T-helper 22 cell (primary cell): Measurements from ENCODE around the gene CDRT15.
"Not testable (repeated sequence)": the region's sequence is repeated elsewhere in the genome, so short reads cannot be mapped to it uniquely, and the experiment has no call there.

ENCODE experiments used
- DNase-seq: peaks from one replicate; pipeline ENCODE4 v3.0.0-alpha.2; 2020; ENCODE audit warnings: low read depth

CDRT15 gene

GRCh38 chr17:14206891-14207290, 29.8 kb downstream of the CDRT15 start:
- DNase-seq: no peak

GRCh38 chr17:14205992-14206461, 30.6 kb downstream of the CDRT15 start:
- DNase-seq: peak; percentile 69

- no peak for DNase-seq
Observed at GRCh38 chr17:14205380-14205779, 31.3 kb downstream of the CDRT15 start.

GRCh38 chr17:14204546-14204945, 32.1 kb downstream of the CDRT15 start:
- no peak for DNase-seq

- DNase-seq: no peak
Observed at GRCh38 chr17:14204084-14204483, 32.6 kb downstream of the CDRT15 start.

GRCh38 chr17:14203388-14203787, 33.3 kb downstream of the CDRT15 start:
- no peak for DNase-seq

GRCh38 chr17:14202388-14203166, 34.1 kb downstream of the CDRT15 start:
- DNase-seq: no peak

GRCh38 chr17:14201988-14202380, 34.7 kb downstream of the CDRT15 start:
- no peak for DNase-seq

GRCh38 chr17:14201021-14201987, 35.4 kb downstream of the CDRT15 start:
- peak; percentile 61 for DNase-seq

GRCh38 chr17:14200354-14200753, 36.3 kb downstream of the CDRT15 start:
- DNase-seq: no peak

GRCh38 chr17:14199601-14200000, 37.1 kb downstream of the CDRT15 start:
- no peak for DNase-seq

GRCh38 chr17:14198575-14198974, 38.1 kb downstream of the CDRT15 start:
- no peak for DNase-seq

- no peak for DNase-seq
Observed at GRCh38 chr17:14198013-14198412, 38.6 kb downstream of the CDRT15 start.

GRCh38 chr17:14197586-14197985, 39.1 kb downstream of the CDRT15 start:
- DNase-seq: peak; percentile 27

GRCh38 chr17:14197057-14197456, 39.6 kb downstream of the CDRT15 start:
- no peak for DNase-seq

- DNase-seq: no peak
Observed at GRCh38 chr17:14196377-14196997, 40.2 kb downstream of the CDRT15 start.

GRCh38 chr17:14192636-14193344, 43.9 kb downstream of the CDRT15 start:
- not testable (repeated sequence) for DNase-seq

GRCh38 chr17:14192039-14192438, 44.6 kb downstream of the CDRT15 start:
- DNase-seq: not testable (repeated sequence)

- not testable (repeated sequence) for DNase-seq
Observed at GRCh38 chr17:14191469-14191868, 45.2 kb downstream of the CDRT15 start.

- not testable (repeated sequence) for DNase-seq
Observed at GRCh38 chr17:14190774-14191173, 45.9 kb downstream of the CDRT15 start.

- DNase-seq: not testable (repeated sequence)
Observed at GRCh38 chr17:14186443-14186842, 50.2 kb downstream of the CDRT15 start.
